ENCODE results near the gene CACNA2D3.

- no peak for TF ChIP-seq POLR2AphosphoS5 (IDR thresholded peaks at IDR 0.05; ENCODE audit: borderline replicate concordance, low read depth, low read length)
- no peak for TF ChIP-seq EZH2 (IDR thresholded peaks at IDR 0.05)
- TF ChIP-seq FOXP2 (optimal IDR thresholded peaks at IDR 0.05; ENCODE audit: control extremely low read depth, extremely low read length, insufficient read depth), result no peak
These were observed 748.1 kb downstream of the CACNA2D3 start for GRCh38 chr3:54870423-54870822.
